GM18520 (cell line): Measurements from ENCODE around the gene POLR2A.

Experiments
- ATAC-seq: cut with Tn5 transposase; IDR thresholded peaks from one replicate; pipeline ENCODE4 v1.9.1; 2021; ENCODE audit not compliant: unreplicated experiment

The POLR2A gene

DNA sequence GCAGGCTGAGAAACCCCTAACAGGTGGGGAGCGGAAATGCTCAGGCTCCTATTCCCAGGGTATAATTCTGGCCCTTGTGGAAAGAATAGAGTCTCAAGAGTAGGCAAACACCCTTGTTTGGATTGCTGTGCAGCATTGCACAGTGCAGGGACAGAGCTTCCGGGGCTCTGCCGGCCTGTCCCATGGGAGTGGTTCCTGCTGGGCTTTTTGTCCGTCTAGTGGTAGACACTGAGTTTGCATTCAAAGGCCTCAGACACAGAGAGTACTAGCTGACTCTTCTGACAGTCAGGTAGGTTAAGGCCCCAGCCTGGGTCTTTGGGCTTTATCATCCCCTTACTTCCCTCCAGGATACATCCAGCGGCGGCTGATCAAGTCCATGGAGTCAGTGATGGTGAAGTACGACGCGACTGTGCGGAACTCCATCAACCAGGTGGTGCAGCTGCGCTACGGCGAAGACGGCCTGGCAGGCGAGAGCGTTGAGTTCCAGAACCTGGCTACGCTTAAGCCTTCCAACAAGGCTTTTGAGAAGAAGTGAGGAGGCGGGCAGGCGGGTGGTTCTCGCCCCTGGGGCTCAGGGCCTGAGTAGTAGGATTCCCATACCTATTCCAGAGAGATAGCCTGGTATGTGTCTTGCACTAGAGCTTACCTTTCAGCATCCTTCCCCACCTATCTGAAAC, 18.1 kb downstream of the POLR2A start:
- ATAC-seq: no peak

- no peak for ATAC-seq
Measured at GRCh38 chr17:7502987-7503386, 18.8 kb downstream of the POLR2A start.

DNA sequence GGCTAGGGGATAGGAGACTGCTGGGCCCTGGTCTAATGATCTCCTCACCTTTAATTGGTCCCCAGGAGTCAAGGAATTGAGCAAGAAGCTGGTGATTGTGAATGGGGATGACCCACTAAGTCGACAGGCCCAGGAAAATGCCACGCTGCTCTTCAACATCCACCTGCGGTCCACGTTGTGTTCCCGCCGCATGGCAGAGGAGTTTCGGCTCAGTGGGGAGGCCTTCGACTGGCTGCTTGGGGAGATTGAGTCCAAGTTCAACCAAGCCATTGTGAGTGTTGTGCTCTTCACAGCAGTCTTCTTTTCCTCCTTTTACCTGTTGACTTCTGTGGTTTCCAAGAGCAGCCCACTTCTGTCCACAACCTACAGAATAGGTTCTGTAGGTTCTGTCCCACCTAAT, 19.4 kb downstream of the POLR2A start:
- no peak for ATAC-seq

DNA sequence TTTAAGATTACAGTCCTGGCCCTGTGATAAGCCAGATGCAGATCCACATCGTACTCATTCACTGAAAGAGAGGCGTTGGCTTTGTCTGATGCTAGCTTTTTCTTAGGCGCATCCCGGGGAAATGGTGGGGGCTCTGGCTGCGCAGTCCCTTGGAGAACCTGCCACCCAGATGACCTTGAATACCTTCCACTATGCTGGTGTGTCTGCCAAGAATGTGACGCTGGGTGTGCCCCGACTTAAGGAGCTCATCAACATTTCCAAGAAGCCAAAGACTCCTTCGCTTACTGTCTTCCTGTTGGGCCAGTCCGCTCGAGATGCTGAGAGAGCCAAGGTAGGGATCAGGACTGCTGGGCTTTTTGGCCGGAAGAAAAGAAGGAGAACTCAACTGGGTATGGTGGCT, 24.0 kb downstream of the POLR2A start:
- ATAC-seq: no peak

GRCh38 chr17:7508846-7509245, 24.7 kb downstream of the POLR2A start:
- ATAC-seq: no peak

- ATAC-seq: no peak
Measured at GRCh38 chr17:7509937-7510336, 25.8 kb downstream of the POLR2A start.

GRCh38 chr17:7511108-7511507, 26.9 kb downstream of the POLR2A start:
- no peak for ATAC-seq

GRCh38 chr17:7512105-7512504, 27.9 kb downstream of the POLR2A start:
- no peak for ATAC-seq

- ATAC-seq: no peak
Measured at GRCh38 chr17:7512824-7513540, 28.8 kb downstream of the POLR2A start.

DNA sequence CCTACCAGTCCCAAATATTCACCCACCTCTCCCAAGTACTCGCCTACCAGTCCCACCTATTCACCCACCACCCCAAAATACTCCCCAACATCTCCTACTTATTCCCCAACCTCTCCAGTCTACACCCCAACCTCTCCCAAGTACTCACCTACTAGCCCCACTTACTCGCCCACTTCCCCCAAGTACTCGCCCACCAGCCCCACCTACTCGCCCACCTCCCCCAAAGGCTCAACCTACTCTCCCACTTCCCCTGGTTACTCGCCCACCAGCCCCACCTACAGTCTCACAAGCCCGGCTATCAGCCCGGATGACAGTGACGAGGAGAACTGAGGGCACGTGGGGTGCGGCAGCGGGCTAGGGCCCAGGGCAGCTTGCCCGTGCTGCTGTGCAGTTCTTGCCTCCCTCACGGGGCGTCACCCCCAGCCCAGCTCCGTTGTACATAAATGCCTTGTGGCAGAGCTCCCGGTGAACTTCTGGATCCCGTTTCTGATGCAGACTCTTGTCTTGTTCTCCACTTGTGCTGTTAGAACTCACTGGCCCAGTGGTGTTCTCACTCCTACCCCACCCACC, 29.8 kb downstream of the POLR2A start:
- ATAC-seq: no peak

GRCh38 chr17:7515911-7516610, 31.9 kb downstream of the POLR2A start:
- ATAC-seq: no peak

GRCh38 chr17:7523033-7523432, 38.9 kb downstream of the POLR2A start:
- ATAC-seq: no peak

DNA sequence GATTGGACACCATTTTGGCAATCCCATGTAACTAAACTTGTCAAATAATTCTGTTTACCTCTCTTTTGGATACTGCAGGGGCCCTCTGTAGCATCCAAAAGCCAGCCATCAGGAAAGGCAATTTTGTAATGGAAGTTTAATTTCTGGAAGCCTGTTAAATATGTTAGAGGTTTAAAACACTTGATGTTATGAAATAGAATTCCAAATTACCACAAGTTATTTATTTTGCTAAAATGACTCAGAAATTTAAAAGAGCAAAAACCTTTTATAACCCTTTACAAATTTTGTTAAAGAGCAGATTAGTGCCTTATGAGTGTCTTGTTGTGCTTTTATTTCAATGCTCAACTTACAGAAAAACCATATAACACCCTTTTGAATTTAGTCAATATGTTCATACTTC, 44.7 kb downstream of the POLR2A start:
- ATAC-seq: no peak

DNA sequence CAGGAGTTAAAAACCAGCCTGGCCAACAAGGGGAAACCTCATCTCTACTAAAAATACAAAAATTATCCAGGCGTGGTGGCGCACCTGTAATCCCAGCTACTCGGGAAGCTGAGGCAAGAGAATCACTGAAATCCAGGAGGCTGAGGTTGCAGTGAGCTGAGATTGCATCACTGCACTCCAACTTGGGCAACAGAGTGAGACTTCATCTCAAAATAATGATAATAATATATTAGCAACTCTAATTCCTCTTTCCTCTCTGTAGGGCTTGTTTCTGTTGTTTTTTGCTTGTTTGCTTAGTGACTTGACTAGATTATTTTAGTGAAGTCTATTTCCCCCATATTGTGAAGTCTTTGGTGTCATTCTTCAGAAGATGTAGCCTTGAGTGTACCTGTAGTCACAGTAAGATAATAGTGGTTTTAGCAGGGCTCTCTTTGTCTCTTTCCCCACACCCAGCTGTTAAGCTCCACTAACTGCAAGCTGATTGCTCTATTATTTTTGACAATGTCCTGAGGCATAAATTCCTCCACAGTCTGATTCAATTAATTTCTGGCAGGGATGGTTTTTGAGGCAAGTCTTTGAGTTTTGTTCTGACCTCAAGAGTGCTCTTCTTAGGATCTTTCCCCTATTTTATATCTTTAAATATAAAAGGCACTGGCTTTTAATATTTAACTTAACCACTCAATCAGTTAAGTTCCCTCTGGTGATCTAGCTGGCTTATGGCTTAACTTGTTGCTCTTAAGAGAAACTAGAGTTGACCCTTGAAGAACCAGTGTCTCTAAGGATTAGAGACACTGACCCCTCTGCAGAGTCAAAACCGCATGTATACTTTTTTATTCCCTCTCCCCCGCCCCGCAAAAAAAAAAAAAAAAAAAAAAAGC, 46.1 kb downstream of the POLR2A start:
- ATAC-seq: no peak

GRCh38 chr17:7538050-7538449, 53.9 kb downstream of the POLR2A start:
- no peak for ATAC-seq

GRCh38 chr17:7538891-7539545, 54.9 kb downstream of the POLR2A start:
- ATAC-seq: no peak

DNA sequence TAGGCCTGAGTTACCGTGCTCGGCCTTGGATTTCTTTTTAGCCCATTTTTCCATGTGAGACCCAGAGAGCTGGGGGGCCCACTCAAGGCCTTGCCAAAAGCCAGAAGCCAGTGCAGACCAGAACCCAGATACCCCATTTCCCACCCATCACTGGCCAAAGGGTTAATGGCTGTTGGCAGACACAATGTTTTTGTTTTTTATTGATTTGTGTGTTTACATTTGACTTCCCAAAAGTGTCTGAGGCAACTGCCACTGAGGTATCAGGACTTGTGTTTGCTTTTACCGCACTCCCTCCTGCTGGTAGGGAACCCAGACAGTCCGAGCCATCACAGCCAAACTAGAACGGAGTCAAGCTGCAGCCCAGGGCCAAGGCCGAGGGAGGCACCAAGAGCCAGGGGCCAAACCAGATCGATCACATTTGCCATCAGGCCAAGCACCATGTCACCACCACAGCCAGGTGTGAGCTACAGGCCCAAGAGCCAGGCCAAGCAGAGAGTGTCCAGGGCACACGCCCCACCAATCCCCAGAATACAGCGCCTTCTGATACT, 57.0 kb downstream of the POLR2A start:
- no peak for ATAC-seq

- ATAC-seq: no peak
Measured at GRCh38 chr17:7544911-7545310, 60.7 kb downstream of the POLR2A start.

- ATAC-seq: no peak
Measured at GRCh38 chr17:7548585-7549400, 64.6 kb downstream of the POLR2A start, which contains the start of gene TNFSF12. TSS of gene TNFSF12 (plus strand) at chr17:7549058. CDS start at chr17:7549154, 96 bp downstream.
